GM23338 (cell line): ENCODE results near the gene PPP2R2D. TPM values are rescaled to one million over a fixed set of nuclear protein-coding genes. Genes with fewer than 3 reads are reported as not detected.

ENCODE experiments used
- ATAC-seq: fragments of 200-7000 bp; cut with Tn5 transposase; 3 replicates; pipeline ENCODE4 v1.9.1; 2020
- DNase-seq: peaks from one replicate; pipeline ENCODE4 v3.0.0-alpha.2; 2015; ENCODE audit warnings: low spot score
- H2AFZ ChIP-seq: fragments of 200-600 bp; sonication (generic); 2 replicates; pipeline ENCODE4 v1.8.0; 2016; ENCODE audit warnings: antibody characterized with exemption, mild to moderate bottlenecking, moderate library complexity
- H3F3A ChIP-seq: fragments of 200-600 bp; sonication (generic); replicated peaks from 2 replicates; pipeline ENCODE4 v1.8.0; 2017; ENCODE audit warnings: antibody characterized with exemption, mixed run types, low read depth
- H3K27ac ChIP-seq: fragments of 200-600 bp; sonication (generic); 2 replicates; pipeline ENCODE4 v1.6.1; 2016; ENCODE audit warnings: low read depth
- H3K27me3 ChIP-seq: fragments of 200-600 bp; sonication (generic); 2 replicates; pipeline ENCODE4 v1.8.0; 2016; ENCODE audit warnings: mild to moderate bottlenecking, mixed run types, moderate library complexity; ENCODE audit not compliant: insufficient read depth
- H3K36me3 ChIP-seq: fragments of 200-600 bp; sonication (generic); 2 replicates; pipeline ENCODE4 v1.8.0; 2016; ENCODE audit warnings: mild to moderate bottlenecking; ENCODE audit not compliant: insufficient read depth
- H3K4me1 ChIP-seq: fragments of 200-600 bp; sonication (generic); 2 replicates; pipeline ENCODE4 v1.8.0; 2016; ENCODE audit warnings: mild to moderate bottlenecking, moderate library complexity; ENCODE audit not compliant: insufficient read depth
- H3K4me2 ChIP-seq: fragments of 200-600 bp; sonication (generic); 2 replicates; pipeline ENCODE4 v1.7.1; 2017; ENCODE audit warnings: mixed run types
- H3K4me3 ChIP-seq: fragments of 200-600 bp; sonication (generic); 2 replicates; pipeline ENCODE4 v1.6.1; 2016; ENCODE audit warnings: mixed run types
- H3K79me2 ChIP-seq: fragments of 200-600 bp; sonication (generic); replicated peaks from 2 replicates; pipeline ENCODE4 v1.8.0; 2017; ENCODE audit warnings: mild to moderate bottlenecking; ENCODE audit not compliant: insufficient read depth
- H3K9me2 ChIP-seq: fragments of 200-600 bp; sonication (generic); 2 replicates; pipeline ENCODE4 v1.8.0; 2017; ENCODE audit not compliant: insufficient read depth
- H4K20me1 ChIP-seq: fragments of 200-600 bp; sonication (generic); replicated peaks from 2 replicates; pipeline ENCODE4 v1.8.0; 2017; ENCODE audit warnings: mild to moderate bottlenecking; ENCODE audit not compliant: insufficient read depth
- H3K27ac Mint-ChIP-seq: 2 replicates; pipeline ENCODE4 v1.8.0; 2020; ENCODE audit warnings: inconsistent platforms, mild to moderate bottlenecking, moderate library complexity, mixed read lengths
- H3K27me3 Mint-ChIP-seq: 3 replicates; pipeline ENCODE4 v1.8.0; 2022; ENCODE audit warnings: low read depth, mild to moderate bottlenecking, moderate library complexity, mixed read lengths, inconsistent platforms; ENCODE audit not compliant: insufficient read depth, poor library complexity
- H3K36me3 Mint-ChIP-seq: 3 replicates; pipeline ENCODE4 v1.8.0; 2021; ENCODE audit warnings: low read depth, mild to moderate bottlenecking, inconsistent platforms, moderate library complexity, mixed read lengths
- H3K4me1 Mint-ChIP-seq: 3 replicates; pipeline ENCODE4 v1.8.0; 2020; ENCODE audit warnings: mild to moderate bottlenecking, inconsistent platforms, mixed read lengths
- H3K4me3 Mint-ChIP-seq: 3 replicates; pipeline ENCODE4 v1.8.0; 2021; ENCODE audit warnings: moderate library complexity, mild to moderate bottlenecking, inconsistent platforms, mixed read lengths
- H3K9me3 Mint-ChIP-seq: 3 replicates; pipeline ENCODE4 v1.8.0; 2020; ENCODE audit warnings: moderate library complexity, mild to moderate bottlenecking, inconsistent platforms, mixed read lengths
- CTCF ChIP-seq, 2 experiments: fragments of 200-600 bp in 1 of 2; sonication (generic) in 1 of 2; conservative IDR thresholded peaks; 2 replicates each; pipeline versions ENCODE4 v1.5.1 to v1.6.1; 2016 to 2017; ENCODE audit warnings: antibody characterized with exemption in 2 of 2, low read depth in 2 of 2, mild to moderate bottlenecking in 2 of 2, moderate library complexity in 1 of 2
- EZH2 ChIP-seq: fragments of 200-600 bp; sonication (generic); IDR thresholded peaks from one replicate; pipeline ENCODE4 v1.8.0; 2017; ENCODE audit warnings: antibody characterized with exemption, mild to moderate bottlenecking, low read depth; ENCODE audit not compliant: unreplicated experiment
- EZH2phosphoT487 ChIP-seq: fragments of 200-600 bp; sonication (generic); IDR thresholded peaks from one replicate; pipeline ENCODE4 v1.8.1; 2018; ENCODE audit warnings: antibody characterized with exemption; ENCODE audit not compliant: unreplicated experiment
- JUNB ChIP-seq: IDR thresholded peaks from one replicate; pipeline ENCODE4 v1.6.1; 2016; ENCODE audit warnings: antibody characterized with exemption; ENCODE audit not compliant: unreplicated experiment
- NANOG ChIP-seq: IDR thresholded peaks from 2 replicates; pipeline ENCODE4 v1.6.1; 2016; ENCODE audit warnings: antibody characterized with exemption, borderline replicate concordance
- POLR2AphosphoS5 ChIP-seq: IDR thresholded peaks from 2 replicates; pipeline ENCODE4 v1.6.1; 2016; ENCODE audit warnings: antibody characterized with exemption, low read depth
- STAT1 ChIP-seq: IDR thresholded peaks from one replicate; pipeline ENCODE4 v1.6.1; 2016; ENCODE audit warnings: antibody characterized with exemption; ENCODE audit not compliant: unreplicated experiment
- ZNF114 ChIP-seq: fragments of 250-450 bp; sonication (Bioruptor Pico); IDR thresholded peaks from 2 replicates; pipeline ENCODE4 v1.5.0; 2020; ENCODE audit warnings: mild to moderate bottlenecking, moderate library complexity
- ZNF331 ChIP-seq: fragments of 250-450 bp; sonication (Bioruptor Pico); IDR thresholded peaks from 2 replicates; pipeline ENCODE4 v1.5.0; 2020; ENCODE audit warnings: low read depth, mild to moderate bottlenecking, moderate library complexity
- polyA plus RNA-seq: library from polyadenylated mRNA; unstranded; fragments of >200 nt; fragmentation: Nextera tagmentation; extraction: Ambion mirVana; gene quantifications from 2 replicates; pipeline ENCODE4 v1.2.1, GENCODE V29; 2016
- total RNA-seq: library from RNA; depleted of rRNA; stranded (reverse); fragments of >200 nt; shearing (Covaris generic); gene quantifications from 2 replicates; pipeline ENCODE4 v1.2.3, GENCODE V29; 2014
- TF ChIP-seq, protein P1 (sequence below): IDR thresholded peaks from 2 replicates; pipeline ENCODE4 v1.6.1; 2016; ENCODE audit warnings: antibody characterized with exemption
- TF ChIP-seq, protein P2 (sequence below): fragments of 250-450 bp; sonication (Bioruptor Pico); IDR thresholded peaks from 2 replicates; pipeline ENCODE4 v1.5.0; 2020; ENCODE audit warnings: mild to moderate bottlenecking, moderate library complexity
- TF ChIP-seq, protein P3 (sequence below): IDR thresholded peaks from one replicate; pipeline ENCODE4 v1.6.1; 2018; ENCODE audit warnings: antibody characterized with exemption; ENCODE audit not compliant: unreplicated experiment

The PPP2R2D gene
- total and polyA plus RNA-seq, 2 experiments from 2014 or later, result 28.8 to 33.7 TPM

DNA sequence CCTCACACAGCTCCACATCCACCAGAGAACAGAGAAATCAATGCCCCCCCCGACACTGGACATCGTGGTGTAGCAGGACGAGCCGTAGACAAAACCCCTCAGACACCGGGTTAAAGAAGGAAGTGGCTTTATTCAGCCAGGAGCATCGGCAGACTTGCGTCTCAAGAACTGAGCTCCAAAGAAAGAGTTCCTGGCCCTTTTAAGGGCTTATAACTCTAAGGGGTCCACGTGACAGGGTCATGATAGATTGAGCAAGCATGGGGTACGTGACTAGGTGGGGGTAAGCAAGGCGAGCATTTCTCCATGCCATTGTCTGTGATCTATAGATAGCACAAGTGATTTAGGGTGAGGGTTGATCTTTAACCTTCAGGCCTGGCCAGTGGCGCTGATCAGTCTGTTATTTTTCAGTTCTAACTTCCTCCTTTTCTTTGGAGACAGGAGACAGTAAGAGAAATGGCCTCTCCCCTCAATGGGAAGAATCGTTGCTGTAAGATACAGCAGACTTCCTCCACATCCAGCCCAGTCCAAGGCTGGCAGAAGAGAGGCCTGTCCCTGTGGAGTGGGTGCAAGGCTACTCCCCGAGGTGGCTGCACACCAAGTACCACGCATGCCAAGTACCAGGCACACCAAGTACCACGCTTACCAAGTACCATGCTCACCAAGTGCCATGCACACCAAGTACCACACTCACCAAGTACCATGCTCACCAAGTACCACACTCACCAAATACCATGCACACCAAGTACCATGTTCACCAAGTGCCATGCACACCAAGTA lies 19.5 kb upstream of the PPP2R2D start (continued):
- TF ChIP-seq STAT1, result no peak
- no peak for TF ChIP-seq EZH2
- no peak for TF ChIP-seq JUNB
- TF ChIP-seq, protein P1, sequence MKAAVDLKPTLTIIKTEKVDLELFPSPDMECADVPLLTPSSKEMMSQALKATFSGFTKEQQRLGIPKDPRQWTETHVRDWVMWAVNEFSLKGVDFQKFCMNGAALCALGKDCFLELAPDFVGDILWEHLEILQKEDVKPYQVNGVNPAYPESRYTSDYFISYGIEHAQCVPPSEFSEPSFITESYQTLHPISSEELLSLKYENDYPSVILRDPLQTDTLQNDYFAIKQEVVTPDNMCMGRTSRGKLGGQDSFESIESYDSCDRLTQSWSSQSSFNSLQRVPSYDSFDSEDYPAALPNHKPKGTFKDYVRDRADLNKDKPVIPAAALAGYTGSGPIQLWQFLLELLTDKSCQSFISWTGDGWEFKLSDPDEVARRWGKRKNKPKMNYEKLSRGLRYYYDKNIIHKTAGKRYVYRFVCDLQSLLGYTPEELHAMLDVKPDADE, result no peak
- no peak for TF ChIP-seq ZNF114 (CRISPR knock-in tag)

GRCh38 chr10:131882151-131882550 lies 18.7 kb upstream of the PPP2R2D start:
- DNase-seq, result no peak
- Histone ChIP-seq H3K4me1 (no peaks in the 10 kb centered on the region), H3K4me3 (no peak overlapping the region), H2AFZ (no peak overlapping the region), H3F3A (no peaks in the 10 kb centered on the region), H3K27ac (no peak overlapping the region), H3K79me2 (no peaks in the 10 kb centered on the region), H4K20me1 (no peaks in the 10 kb centered on the region; the same call in 1 of the 2 replicates), H3K4me2 (no peak overlapping the region), H3K27me3 (no peaks in the 10 kb centered on the region), H3K36me3 (no peaks in the 10 kb centered on the region), H3K9me2 (no peaks in the 10 kb centered on the region)
- no peak overlapping the region for H3K27ac Mint-ChIP-seq
- no peak overlapping the region for H3K4me3 Mint-ChIP-seq
- H3K4me1 Mint-ChIP-seq, result peaks cover 3% of the 10 kb centered on the region; the same call in 2 of the 3 replicates
- peaks cover 11% of the 10 kb centered on the region for H3K9me3 Mint-ChIP-seq
- ATAC-seq, result no peak
- H3K36me3 Mint-ChIP-seq, result peaks cover 8% of the 10 kb centered on the region; the same call in 2 of the 3 replicates
- H3K27me3 Mint-ChIP-seq, result peaks cover 10% of the 10 kb centered on the region
- TF ChIP-seq ZNF331 (CRISPR knock-in tag) (no peak), POLR2AphosphoS5 (no peak), ZNF114 (CRISPR knock-in tag) (no peak), EZH2phosphoT487 (no peak), CTCF (conservative IDR thresholded peaks at IDR 0.05; ENCODE audit: low read depth in 2 of 2) (no peak), JUNB (no peak), STAT1 (no peak), NANOG (no peak)
- TF ChIP-seq, protein P2, sequence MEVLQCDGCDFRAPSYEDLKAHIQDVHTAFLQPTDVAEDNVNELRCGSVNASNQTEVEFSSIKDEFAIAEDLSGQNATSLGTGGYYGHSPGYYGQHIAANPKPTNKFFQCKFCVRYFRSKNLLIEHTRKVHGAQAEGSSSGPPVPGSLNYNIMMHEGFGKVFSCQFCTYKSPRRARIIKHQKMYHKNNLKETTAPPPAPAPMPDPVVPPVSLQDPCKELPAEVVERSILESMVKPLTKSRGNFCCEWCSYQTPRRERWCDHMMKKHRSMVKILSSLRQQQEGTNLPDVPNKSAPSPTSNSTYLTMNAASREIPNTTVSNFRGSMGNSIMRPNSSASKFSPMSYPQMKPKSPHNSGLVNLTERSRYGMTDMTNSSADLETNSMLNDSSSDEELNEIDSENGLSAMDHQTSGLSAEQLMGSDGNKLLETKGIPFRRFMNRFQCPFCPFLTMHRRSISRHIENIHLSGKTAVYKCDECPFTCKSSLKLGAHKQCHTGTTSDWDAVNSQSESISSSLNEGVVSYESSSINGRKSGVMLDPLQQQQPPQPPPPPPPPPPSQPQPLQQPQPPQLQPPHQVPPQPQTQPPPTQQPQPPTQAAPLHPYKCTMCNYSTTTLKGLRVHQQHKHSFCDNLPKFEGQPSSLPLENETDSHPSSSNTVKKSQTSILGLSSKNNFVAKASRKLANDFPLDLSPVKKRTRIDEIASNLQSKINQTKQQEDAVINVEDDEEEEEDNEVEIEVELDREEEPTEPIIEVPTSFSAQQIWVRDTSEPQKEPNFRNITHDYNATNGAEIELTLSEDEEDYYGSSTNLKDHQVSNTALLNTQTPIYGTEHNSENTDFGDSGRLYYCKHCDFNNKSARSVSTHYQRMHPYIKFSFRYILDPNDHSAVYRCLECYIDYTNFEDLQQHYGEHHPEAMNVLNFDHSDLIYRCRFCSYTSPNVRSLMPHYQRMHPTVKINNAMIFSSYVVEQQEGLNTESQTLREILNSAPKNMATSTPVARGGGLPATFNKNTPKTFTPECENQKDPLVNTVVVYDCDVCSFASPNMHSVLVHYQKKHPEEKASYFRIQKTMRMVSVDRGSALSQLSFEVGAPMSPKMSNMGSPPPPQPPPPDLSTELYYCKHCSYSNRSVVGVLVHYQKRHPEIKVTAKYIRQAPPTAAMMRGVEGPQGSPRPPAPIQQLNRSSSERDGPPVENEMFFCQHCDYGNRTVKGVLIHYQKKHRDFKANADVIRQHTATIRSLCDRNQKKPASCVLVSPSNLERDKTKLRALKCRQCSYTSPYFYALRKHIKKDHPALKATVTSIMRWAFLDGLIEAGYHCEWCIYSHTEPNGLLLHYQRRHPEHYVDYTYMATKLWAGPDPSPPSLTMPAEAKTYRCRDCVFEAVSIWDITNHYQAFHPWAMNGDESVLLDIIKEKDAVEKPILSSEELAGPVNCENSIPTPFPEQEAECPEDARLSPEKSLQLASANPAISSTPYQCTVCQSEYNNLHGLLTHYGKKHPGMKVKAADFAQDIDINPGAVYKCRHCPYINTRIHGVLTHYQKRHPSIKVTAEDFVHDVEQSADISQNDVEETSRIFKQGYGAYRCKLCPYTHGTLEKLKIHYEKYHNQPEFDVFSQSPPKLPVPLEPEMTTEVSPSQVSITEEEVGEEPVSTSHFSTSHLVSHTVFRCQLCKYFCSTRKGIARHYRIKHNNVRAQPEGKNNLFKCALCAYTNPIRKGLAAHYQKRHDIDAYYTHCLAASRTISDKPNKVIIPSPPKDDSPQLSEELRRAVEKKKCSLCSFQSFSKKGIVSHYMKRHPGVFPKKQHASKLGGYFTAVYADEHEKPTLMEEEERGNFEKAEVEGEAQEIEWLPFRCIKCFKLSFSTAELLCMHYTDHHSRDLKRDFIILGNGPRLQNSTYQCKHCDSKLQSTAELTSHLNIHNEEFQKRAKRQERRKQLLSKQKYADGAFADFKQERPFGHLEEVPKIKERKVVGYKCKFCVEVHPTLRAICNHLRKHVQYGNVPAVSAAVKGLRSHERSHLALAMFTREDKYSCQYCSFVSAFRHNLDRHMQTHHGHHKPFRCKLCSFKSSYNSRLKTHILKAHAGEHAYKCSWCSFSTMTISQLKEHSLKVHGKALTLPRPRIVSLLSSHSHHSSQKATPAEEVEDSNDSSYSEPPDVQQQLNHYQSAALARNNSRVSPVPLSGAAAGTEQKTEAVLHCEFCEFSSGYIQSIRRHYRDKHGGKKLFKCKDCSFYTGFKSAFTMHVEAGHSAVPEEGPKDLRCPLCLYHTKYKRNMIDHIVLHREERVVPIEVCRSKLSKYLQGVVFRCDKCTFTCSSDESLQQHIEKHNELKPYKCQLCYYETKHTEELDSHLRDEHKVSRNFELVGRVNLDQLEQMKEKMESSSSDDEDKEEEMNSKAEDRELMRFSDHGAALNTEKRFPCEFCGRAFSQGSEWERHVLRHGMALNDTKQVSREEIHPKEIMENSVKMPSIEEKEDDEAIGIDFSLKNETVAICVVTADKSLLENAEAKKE, result no peak
- TF ChIP-seq, protein P3, sequence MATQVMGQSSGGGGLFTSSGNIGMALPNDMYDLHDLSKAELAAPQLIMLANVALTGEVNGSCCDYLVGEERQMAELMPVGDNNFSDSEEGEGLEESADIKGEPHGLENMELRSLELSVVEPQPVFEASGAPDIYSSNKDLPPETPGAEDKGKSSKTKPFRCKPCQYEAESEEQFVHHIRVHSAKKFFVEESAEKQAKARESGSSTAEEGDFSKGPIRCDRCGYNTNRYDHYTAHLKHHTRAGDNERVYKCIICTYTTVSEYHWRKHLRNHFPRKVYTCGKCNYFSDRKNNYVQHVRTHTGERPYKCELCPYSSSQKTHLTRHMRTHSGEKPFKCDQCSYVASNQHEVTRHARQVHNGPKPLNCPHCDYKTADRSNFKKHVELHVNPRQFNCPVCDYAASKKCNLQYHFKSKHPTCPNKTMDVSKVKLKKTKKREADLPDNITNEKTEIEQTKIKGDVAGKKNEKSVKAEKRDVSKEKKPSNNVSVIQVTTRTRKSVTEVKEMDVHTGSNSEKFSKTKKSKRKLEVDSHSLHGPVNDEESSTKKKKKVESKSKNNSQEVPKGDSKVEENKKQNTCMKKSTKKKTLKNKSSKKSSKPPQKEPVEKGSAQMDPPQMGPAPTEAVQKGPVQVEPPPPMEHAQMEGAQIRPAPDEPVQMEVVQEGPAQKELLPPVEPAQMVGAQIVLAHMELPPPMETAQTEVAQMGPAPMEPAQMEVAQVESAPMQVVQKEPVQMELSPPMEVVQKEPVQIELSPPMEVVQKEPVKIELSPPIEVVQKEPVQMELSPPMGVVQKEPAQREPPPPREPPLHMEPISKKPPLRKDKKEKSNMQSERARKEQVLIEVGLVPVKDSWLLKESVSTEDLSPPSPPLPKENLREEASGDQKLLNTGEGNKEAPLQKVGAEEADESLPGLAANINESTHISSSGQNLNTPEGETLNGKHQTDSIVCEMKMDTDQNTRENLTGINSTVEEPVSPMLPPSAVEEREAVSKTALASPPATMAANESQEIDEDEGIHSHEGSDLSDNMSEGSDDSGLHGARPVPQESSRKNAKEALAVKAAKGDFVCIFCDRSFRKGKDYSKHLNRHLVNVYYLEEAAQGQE, result no peak
